Prostate gland (tissue), 2 donors: ENCODE data around the gene KRTAP4-16.
"Not testable (repeated sequence)": the region's sequence is repeated elsewhere in the genome, so short reads cannot be mapped to it uniquely, and the experiment has no call there.

Experiments used
- CTCF ChIP-seq, 4 experiments: fragments of 200-600 bp in 2 of 4; fragments of 450-650 bp in 2 of 4; sonication (generic) in 2 of 4; IDR thresholded peaks; 1 replicate in 3 of 4; 2 replicates in 1 of 4; pipeline ENCODE4 v1.5.1; 2016 to 2019; ENCODE audit warnings: antibody characterized with exemption in 4 of 4, mild to moderate bottlenecking in 2 of 4, moderate library complexity in 2 of 4
- POLR2A ChIP-seq: fragments of 450-650 bp; IDR thresholded peaks from one replicate; pipeline ENCODE4 v1.6.1; 2016; ENCODE audit warnings: antibody characterized with exemption, mild to moderate bottlenecking

- not testable (repeated sequence) for TF ChIP-seq CTCF (IDR thresholded peaks at IDR 0.05); POLR2A
These were observed 17.7 kb downstream of the KRTAP4-16 start, which contains the start of gene KRTAP4-7 for GRCh38 chr17:41084100-41084856.
